Measurements from ENCODE around the gene ENTPD1. TPM values are rescaled to one million over a fixed set of nuclear protein-coding genes. Genes with fewer than 3 reads are reported as not detected.

Gene ENTPD1
- total and polyA plus RNA-seq, 10 of the 15 experiments (the other 5 are each of a cell fraction or from before 2014, with no cell fraction given): 110 to 413 (median 161) TPM

- TF ChIP-seq IRF3 (IDR thresholded peaks at IDR 0.05) (no peak), EP300 (IDR thresholded peaks at IDR 0.05; ENCODE audit: borderline replicate concordance in 1 of 2, control insufficient read depth in 1 of 2, low read depth in 2 of 2, low read length in 2 of 2) (peak; percentile 94 to 99), HDAC2 (IDR thresholded peaks at IDR 0.05) (no peak), HDAC6 (IDR thresholded peaks at IDR 0.05; ENCODE audit: unreplicated experiment) (peak; percentile 6), SIN3A (IDR thresholded peaks at IDR 0.05; ENCODE audit: low read depth, low read length) (no peak), PML (IDR thresholded peaks at IDR 0.05; ENCODE audit: low read length) (peak; percentile 98), FOS (IDR thresholded peaks at IDR 0.05; ENCODE audit: borderline replicate concordance, extremely low read depth, insufficient read length) (no peak), ETV6 (conservative IDR thresholded peaks at IDR 0.05 in 1 of 2, IDR thresholded peaks at IDR 0.05 in 1 of 2; ENCODE audit: borderline replicate concordance in 1 of 2, low read depth in 1 of 2) (peak in 1 of 2 experiments; percentile 98; a peak in 2 of 4 replicates), NFXL1 (IDR thresholded peaks at IDR 0.05; ENCODE audit: borderline replicate concordance) (no peak), TBL1XR1 (IDR thresholded peaks at IDR 0.05; ENCODE audit: low read depth, low read length) (peak; percentile 98), FOXM1 (IDR thresholded peaks at IDR 0.05; ENCODE audit: low read depth, low read length) (peak; percentile 99), CEBPB (IDR thresholded peaks at IDR 0.05; ENCODE audit: borderline replicate concordance in 1 of 2, low read depth in 2 of 2, low read length in 2 of 2) (peak in 1 of 2 experiments; percentile 97; a peak in 2 of 4 replicates), NR2F1 (conservative IDR thresholded peaks at IDR 0.05) (peak; percentile 82; the same call in 1 of the 2 replicates), NFYA (IDR thresholded peaks at IDR 0.05; ENCODE audit: borderline replicate concordance, low read depth, low read length) (no peak), NBN (IDR thresholded peaks at IDR 0.05) (peak; percentile 99), ZBTB33 (IDR thresholded peaks at IDR 0.05) (peak; percentile 17; the same call in 1 of the 2 replicates), RAD21 (IDR thresholded peaks at IDR 0.05; ENCODE audit: insufficient read depth, low read depth, low read length) (peak; percentile 29; the same call in 1 of the 2 replicates)
- TF ChIP-seq, protein P1, sequence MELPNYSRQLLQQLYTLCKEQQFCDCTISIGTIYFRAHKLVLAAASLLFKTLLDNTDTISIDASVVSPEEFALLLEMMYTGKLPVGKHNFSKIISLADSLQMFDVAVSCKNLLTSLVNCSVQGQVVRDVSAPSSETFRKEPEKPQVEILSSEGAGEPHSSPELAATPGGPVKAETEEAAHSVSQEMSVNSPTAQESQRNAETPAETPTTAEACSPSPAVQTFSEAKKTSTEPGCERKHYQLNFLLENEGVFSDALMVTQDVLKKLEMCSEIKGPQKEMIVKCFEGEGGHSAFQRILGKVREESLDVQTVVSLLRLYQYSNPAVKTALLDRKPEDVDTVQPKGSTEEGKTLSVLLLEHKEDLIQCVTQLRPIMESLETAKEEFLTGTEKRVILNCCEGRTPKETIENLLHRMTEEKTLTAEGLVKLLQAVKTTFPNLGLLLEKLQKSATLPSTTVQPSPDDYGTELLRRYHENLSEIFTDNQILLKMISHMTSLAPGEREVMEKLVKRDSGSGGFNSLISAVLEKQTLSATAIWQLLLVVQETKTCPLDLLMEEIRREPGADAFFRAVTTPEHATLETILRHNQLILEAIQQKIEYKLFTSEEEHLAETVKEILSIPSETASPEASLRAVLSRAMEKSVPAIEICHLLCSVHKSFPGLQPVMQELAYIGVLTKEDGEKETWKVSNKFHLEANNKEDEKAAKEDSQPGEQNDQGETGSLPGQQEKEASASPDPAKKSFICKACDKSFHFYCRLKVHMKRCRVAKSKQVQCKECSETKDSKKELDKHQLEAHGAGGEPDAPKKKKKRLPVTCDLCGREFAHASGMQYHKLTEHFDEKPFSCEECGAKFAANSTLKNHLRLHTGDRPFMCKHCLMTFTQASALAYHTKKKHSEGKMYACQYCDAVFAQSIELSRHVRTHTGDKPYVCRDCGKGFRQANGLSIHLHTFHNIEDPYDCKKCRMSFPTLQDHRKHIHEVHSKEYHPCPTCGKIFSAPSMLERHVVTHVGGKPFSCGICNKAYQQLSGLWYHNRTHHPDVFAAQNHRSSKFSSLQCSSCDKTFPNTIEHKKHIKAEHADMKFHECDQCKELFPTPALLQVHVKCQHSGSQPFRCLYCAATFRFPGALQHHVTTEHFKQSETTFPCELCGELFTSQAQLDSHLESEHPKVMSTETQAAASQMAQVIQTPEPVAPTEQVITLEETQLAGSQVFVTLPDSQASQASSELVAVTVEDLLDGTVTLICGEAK (IDR thresholded peaks at IDR 0.05; ENCODE audit: borderline replicate concordance): no peak
- TF ChIP-seq, protein P2, sequence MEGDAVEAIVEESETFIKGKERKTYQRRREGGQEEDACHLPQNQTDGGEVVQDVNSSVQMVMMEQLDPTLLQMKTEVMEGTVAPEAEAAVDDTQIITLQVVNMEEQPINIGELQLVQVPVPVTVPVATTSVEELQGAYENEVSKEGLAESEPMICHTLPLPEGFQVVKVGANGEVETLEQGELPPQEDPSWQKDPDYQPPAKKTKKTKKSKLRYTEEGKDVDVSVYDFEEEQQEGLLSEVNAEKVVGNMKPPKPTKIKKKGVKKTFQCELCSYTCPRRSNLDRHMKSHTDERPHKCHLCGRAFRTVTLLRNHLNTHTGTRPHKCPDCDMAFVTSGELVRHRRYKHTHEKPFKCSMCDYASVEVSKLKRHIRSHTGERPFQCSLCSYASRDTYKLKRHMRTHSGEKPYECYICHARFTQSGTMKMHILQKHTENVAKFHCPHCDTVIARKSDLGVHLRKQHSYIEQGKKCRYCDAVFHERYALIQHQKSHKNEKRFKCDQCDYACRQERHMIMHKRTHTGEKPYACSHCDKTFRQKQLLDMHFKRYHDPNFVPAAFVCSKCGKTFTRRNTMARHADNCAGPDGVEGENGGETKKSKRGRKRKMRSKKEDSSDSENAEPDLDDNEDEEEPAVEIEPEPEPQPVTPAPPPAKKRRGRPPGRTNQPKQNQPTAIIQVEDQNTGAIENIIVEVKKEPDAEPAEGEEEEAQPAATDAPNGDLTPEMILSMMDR (IDR thresholded peaks at IDR 0.05 in 2 of 3, conservative IDR thresholded peaks at IDR 0.05 in 1 of 3; ENCODE audit: control insufficient read depth in 2 of 3, extremely low read depth in 1 of 3, insufficient read depth in 1 of 3, low read depth in 3 of 3, low read length in 3 of 3): no peak
- TF ChIP-seq, protein P3, sequence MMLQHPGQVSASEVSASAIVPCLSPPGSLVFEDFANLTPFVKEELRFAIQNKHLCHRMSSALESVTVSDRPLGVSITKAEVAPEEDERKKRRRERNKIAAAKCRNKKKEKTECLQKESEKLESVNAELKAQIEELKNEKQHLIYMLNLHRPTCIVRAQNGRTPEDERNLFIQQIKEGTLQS (IDR thresholded peaks at IDR 0.05; ENCODE audit: borderline replicate concordance, extremely low read depth, low read depth, low read length): no peak
Measured at GRCh38 chr10:95837783-95838182, 81.8 kb downstream of the ENTPD1 start (continued).
